HG03097 (cell line): ENCODE data around the gene TNFRSF19.
"Not testable (repeated sequence)": the region's sequence is repeated elsewhere in the genome, so short reads cannot be mapped to it uniquely, and the experiment has no call there.

Experiments
- ATAC-seq: cut with Tn5 transposase; IDR thresholded peaks from one replicate; pipeline ENCODE4 v1.9.1; 2021; ENCODE audit not compliant: unreplicated experiment, low FRiP score

Gene TNFRSF19

GRCh38 chr13:23570099-23570920, at the start of gene TNFRSF19:
Gene TNFRSF19 (plus strand): TSS chr13:23570412. CDS start chr13:23590184, 19,772 bp downstream.
- ATAC-seq, result no peak

GRCh38 chr13:23529926-23530325, 40.3 kb upstream of the TNFRSF19 start:
- ATAC-seq, result not testable (repeated sequence)

- ATAC-seq, result no peak
Measured at GRCh38 chr13:23531446-23531845, 38.8 kb upstream of the TNFRSF19 start.

- ATAC-seq, result no peak
Measured at GRCh38 chr13:23534090-23534489, 36.1 kb upstream of the TNFRSF19 start.

GRCh38 chr13:23541221-23541824, 28.9 kb upstream of the TNFRSF19 start:
- no peak for ATAC-seq

GRCh38 chr13:23544668-23545067, 25.5 kb upstream of the TNFRSF19 start:
- no peak for ATAC-seq

GRCh38 chr13:23547000-23547590, 23.1 kb upstream of the TNFRSF19 start:
- no peak for ATAC-seq

GRCh38 chr13:23549724-23550123, 20.5 kb upstream of the TNFRSF19 start:
- ATAC-seq, result no peak

GRCh38 chr13:23550163-23550562, 20.0 kb upstream of the TNFRSF19 start:
- ATAC-seq, result no peak

- ATAC-seq, result no peak
Measured at GRCh38 chr13:23551213-23552008, 18.8 kb upstream of the TNFRSF19 start.

GRCh38 chr13:23552171-23552570, 18.0 kb upstream of the TNFRSF19 start:
- ATAC-seq, result no peak

GRCh38 chr13:23552661-23553060, 17.6 kb upstream of the TNFRSF19 start:
- no peak for ATAC-seq

GRCh38 chr13:23554000-23554399, 16.2 kb upstream of the TNFRSF19 start:
- ATAC-seq, result no peak

GRCh38 chr13:23557043-23557442, 13.2 kb upstream of the TNFRSF19 start:
- no peak for ATAC-seq

- no peak for ATAC-seq
Measured at GRCh38 chr13:23557733-23558132, 12.5 kb upstream of the TNFRSF19 start.

- ATAC-seq, result no peak
Measured at GRCh38 chr13:23558675-23559536, 11.3 kb upstream of the TNFRSF19 start.

- ATAC-seq, result no peak
Measured at GRCh38 chr13:23560571-23561089, 9.6 kb upstream of the TNFRSF19 start.

- no peak for ATAC-seq
Measured at GRCh38 chr13:23561261-23561660, 9.0 kb upstream of the TNFRSF19 start.

- ATAC-seq, result no peak
Measured at GRCh38 chr13:23563085-23563845, 6.9 kb upstream of the TNFRSF19 start.
